Stomach (tissue), 4 donors: ENCODE data around the gene MIS18A.

Experiments
- POLR2A ChIP-seq, 4 donors: fragments of 450-650 bp; IDR thresholded peaks; one replicate each; pipeline ENCODE4 v1.6.1; 2016; ENCODE audit warnings: antibody characterized with exemption in 4 of 4, control low read depth in 2 of 4, mild to moderate bottlenecking in 1 of 4, moderate library complexity in 1 of 4
- TF ChIP-seq, protein P1 (sequence below), 7 experiments: fragments of 450-650 bp in 4 of 7; fragments of 200-600 bp in 3 of 7; sonication (generic) in 3 of 7; IDR thresholded peaks; one replicate each; pipeline ENCODE4 v1.5.1; 2016 to 2019; ENCODE audit warnings: antibody characterized with exemption in 7 of 7, control low read depth in 2 of 7, mild to moderate bottlenecking in 1 of 7

GRCh38 chr21:32282992-32283391 lies 4.1 kb upstream of the MIS18A start:
- TF ChIP-seq, protein P1, sequence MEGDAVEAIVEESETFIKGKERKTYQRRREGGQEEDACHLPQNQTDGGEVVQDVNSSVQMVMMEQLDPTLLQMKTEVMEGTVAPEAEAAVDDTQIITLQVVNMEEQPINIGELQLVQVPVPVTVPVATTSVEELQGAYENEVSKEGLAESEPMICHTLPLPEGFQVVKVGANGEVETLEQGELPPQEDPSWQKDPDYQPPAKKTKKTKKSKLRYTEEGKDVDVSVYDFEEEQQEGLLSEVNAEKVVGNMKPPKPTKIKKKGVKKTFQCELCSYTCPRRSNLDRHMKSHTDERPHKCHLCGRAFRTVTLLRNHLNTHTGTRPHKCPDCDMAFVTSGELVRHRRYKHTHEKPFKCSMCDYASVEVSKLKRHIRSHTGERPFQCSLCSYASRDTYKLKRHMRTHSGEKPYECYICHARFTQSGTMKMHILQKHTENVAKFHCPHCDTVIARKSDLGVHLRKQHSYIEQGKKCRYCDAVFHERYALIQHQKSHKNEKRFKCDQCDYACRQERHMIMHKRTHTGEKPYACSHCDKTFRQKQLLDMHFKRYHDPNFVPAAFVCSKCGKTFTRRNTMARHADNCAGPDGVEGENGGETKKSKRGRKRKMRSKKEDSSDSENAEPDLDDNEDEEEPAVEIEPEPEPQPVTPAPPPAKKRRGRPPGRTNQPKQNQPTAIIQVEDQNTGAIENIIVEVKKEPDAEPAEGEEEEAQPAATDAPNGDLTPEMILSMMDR (IDR thresholded peaks at IDR 0.05), result no peak
- TF ChIP-seq POLR2A (IDR thresholded peaks at IDR 0.05), result no peak
